ENCODE measurements around the gene SSR3.

SSR3 gene

GRCh38 chr3:156509189-156510174 is 45.4 kb downstream of the SSR3 start:
- no peak; the same call in 1 of the 2 replicates for TF ChIP-seq CTCF (IDR thresholded peaks at IDR 0.05; ENCODE audit: low read depth, low read length)
- H3K4me3 ChIP-seq (ENCODE audit: low read depth, low read length), result no peak overlapping the region

GRCh38 chr3:156507285-156507684 is 47.6 kb downstream of the SSR3 start:
- no peak overlapping the region for H3K4me3 ChIP-seq (ENCODE audit: low read depth, low read length)
- no peak for TF ChIP-seq CTCF (IDR thresholded peaks at IDR 0.05; ENCODE audit: low read depth, low read length)

GRCh38 chr3:156498307-156498706 is 56.6 kb downstream of the SSR3 start:
- no peak for TF ChIP-seq CTCF (IDR thresholded peaks at IDR 0.05; ENCODE audit: low read depth, low read length)
- H3K4me3 ChIP-seq (ENCODE audit: low read depth, low read length), result no peak overlapping the region

GRCh38 chr3:156497326-156497725 is 57.6 kb downstream of the SSR3 start:
- TF ChIP-seq CTCF (IDR thresholded peaks at IDR 0.05; ENCODE audit: low read depth, low read length), result no peak
- no peak overlapping the region for H3K4me3 ChIP-seq (ENCODE audit: low read depth, low read length)

- no peak overlapping the region for H3K4me3 ChIP-seq (ENCODE audit: low read depth, low read length)
- TF ChIP-seq CTCF (IDR thresholded peaks at IDR 0.05; ENCODE audit: low read depth, low read length), result no peak
Observed at GRCh38 chr3:156495816-156496215, 59.1 kb downstream of the SSR3 start.

GRCh38 chr3:156493887-156494286 is 61.0 kb downstream of the SSR3 start:
- TF ChIP-seq CTCF (IDR thresholded peaks at IDR 0.05; ENCODE audit: low read depth, low read length), result no peak
- no peak overlapping the region for H3K4me3 ChIP-seq (ENCODE audit: low read depth, low read length)

GRCh38 chr3:156492801-156493261 is 62.1 kb downstream of the SSR3 start:
- no peak overlapping the region for H3K4me3 ChIP-seq (ENCODE audit: low read depth, low read length)
- TF ChIP-seq CTCF (IDR thresholded peaks at IDR 0.05; ENCODE audit: low read depth, low read length), result no peak

Data from WI38 (cell line).